ENCODE data around the gene NBEA. TPM values are rescaled to one million over a fixed set of nuclear protein-coding genes. Genes with fewer than 3 reads are reported as not detected.

Gene NBEA
- total RNA-seq, 1 donor from 2014 or later, result 12.0 TPM

DNA sequence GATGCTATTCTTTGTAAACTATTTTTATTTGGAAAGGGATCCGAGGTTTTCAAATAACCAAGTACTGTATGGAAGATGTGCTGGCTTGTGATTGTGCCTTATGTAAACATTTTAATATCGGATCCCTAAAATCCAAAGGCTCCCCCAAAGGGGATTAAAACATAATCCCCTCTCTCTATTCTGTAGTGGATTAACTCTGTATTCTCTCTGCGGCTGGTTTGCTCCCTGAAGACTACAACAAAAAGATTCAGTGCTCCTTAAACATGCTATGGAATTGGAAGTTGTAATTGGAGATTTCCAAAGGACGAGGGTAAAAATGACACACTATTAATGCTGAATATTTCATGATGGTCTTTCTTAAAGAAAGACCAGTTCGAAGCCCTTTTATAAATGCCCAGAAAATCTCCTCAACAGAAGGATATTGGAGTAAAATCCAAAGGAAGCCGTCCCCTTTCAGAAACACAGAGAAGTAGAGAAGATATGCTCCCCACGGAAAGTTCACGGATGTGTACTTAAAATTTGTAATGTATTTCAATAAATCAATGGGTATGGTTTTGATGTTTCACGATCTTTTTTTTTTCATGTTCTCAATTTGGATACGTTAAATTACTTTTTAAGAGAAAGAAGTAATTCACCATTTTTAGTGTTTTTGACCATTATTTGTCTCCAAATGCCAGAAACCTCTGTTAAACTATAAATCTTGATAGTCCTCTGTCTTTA is 527.9 kb downstream of the NBEA start:
- Histone ChIP-seq H3K27ac (peak overlapping the region; percentile 74), H3K4me1 (no peaks in the 10 kb centered on the region), H3K4me3 (peak overlapping the region; percentile 33 to 44), H3K27me3 (no peaks in the 10 kb centered on the region), H3K36me3 (no peaks in the 10 kb centered on the region), H3K9me3 (no peaks in the 10 kb centered on the region)
- no peak for TF ChIP-seq POLR2A (IDR thresholded peaks at IDR 0.05)
- intact Hi-C loops (cut with DNase I), result no loop called here
- DNase-seq (ENCODE audit: extremely low spot score in 2 of 2), result no peak

DNA sequence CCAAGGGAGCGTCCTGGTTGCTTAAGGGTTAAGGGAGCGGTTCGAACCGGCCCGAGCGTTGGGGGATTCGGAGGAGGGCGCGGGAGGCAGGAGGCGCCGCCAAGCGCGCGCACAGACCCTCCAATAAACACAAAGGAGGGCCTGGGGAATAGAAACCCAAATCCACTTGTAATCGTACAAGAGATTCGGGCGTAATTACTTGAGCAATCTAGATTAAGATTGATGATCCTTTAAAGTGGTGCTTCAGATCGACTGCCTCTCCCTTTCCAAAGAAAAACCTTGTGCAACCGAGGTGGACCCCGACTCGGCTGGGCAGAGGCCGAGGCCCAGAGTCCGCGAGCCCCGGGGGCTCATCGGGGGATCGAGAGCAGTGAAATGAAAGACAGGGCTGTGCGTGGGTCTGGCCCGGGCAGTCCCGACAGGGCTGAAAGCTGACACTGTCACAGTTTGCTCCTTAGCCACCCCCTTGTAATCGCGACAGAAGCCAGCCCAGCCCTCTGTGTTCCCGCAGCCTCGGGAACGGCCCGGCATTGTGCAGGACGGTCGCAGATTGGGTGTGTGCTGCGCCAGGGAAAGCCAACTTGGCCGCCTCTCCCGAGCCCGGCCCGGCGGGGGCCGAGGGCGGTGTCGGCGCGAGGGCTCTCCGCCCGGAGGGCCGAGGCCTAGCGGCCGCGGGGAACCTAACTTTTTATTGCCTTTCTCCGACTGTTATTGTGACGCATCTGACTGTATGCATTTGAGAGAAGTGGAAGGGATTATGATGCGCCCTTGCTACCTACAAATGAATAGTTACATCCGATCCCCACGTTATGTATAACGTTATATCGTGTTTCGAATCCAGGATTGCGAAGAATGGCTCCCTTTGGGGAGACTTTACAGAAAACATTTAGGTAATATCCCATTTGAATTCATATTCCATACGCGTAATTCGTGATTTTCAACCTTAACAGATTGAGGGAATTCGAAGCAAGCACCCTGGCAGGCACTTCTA is 528.9 kb downstream of the NBEA start:
- Histone ChIP-seq H3K4me1 (no peaks in the 10 kb centered on the region), H3K27me3 (no peaks in the 10 kb centered on the region), H3K36me3 (no peaks in the 10 kb centered on the region), H3K9me3 (no peaks in the 10 kb centered on the region), H3K27ac (peak overlapping the region; percentile 74), H3K4me3 (peak overlapping the region; percentile 33 to 44)
- intact Hi-C loops (cut with DNase I), result no loop called here
- TF ChIP-seq POLR2AphosphoS5 (IDR thresholded peaks at IDR 0.05; ENCODE audit: insufficient read depth in 1 of 2, low read depth in 1 of 2) (peak in 1 of 2 donors; percentile 56), POLR2A (IDR thresholded peaks at IDR 0.05) (no peak)
- no peak for DNase-seq (ENCODE audit: extremely low spot score in 2 of 2)

GRCh38 chr13:35471706-35472322 is 529.7 kb downstream of the NBEA start:
- no peaks in the 10 kb centered on the region for H3K36me3 ChIP-seq

DNA sequence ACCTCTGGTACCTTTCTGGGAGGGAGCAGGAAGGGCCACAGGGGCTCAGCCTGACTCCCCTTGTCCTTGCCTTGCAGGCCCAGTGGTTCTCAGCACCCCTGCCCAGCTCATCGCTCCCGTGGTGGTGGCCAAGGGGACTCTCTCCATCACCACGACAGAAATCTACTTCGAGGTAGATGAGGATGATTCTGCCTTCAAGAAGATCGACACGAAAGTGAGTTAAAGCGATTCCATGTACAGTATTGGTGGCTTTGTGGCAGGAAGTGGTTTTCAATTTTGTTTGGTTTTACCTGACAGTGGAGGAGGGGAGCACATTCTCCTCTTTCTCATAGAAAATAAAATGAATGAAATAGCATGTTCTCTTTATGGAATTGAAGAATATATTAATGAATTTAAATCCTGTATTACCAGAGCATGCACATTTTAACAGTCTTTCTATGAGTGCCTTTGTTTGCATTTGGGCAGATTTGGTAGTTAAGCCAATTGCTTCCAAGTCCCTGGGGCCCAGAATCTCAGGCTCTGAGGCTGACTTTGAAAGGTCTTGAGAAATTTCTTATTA is 530.3 kb downstream of the NBEA start:
- intact Hi-C loops (cut with DNase I), result no loop called here
- Histone ChIP-seq H3K27ac (no peak overlapping the region), H3K4me3 (no peak overlapping the region), H3K27me3 (no peaks in the 10 kb centered on the region), H3K4me1 (no peaks in the 10 kb centered on the region), H3K36me3 (no peaks in the 10 kb centered on the region), H3K9me3 (no peaks in the 10 kb centered on the region)
- TF ChIP-seq, protein P1, sequence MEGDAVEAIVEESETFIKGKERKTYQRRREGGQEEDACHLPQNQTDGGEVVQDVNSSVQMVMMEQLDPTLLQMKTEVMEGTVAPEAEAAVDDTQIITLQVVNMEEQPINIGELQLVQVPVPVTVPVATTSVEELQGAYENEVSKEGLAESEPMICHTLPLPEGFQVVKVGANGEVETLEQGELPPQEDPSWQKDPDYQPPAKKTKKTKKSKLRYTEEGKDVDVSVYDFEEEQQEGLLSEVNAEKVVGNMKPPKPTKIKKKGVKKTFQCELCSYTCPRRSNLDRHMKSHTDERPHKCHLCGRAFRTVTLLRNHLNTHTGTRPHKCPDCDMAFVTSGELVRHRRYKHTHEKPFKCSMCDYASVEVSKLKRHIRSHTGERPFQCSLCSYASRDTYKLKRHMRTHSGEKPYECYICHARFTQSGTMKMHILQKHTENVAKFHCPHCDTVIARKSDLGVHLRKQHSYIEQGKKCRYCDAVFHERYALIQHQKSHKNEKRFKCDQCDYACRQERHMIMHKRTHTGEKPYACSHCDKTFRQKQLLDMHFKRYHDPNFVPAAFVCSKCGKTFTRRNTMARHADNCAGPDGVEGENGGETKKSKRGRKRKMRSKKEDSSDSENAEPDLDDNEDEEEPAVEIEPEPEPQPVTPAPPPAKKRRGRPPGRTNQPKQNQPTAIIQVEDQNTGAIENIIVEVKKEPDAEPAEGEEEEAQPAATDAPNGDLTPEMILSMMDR (IDR thresholded peaks at IDR 0.05), result no peak
- TF ChIP-seq POLR2AphosphoS5 (IDR thresholded peaks at IDR 0.05; ENCODE audit: insufficient read depth in 1 of 2, low read depth in 1 of 2), result no peak
- no peak for TF ChIP-seq POLR2A (IDR thresholded peaks at IDR 0.05)
- no peak for DNase-seq (ENCODE audit: extremely low spot score in 2 of 2)

More at GRCh38 chr13:35471706-35472322, 529.7 kb downstream of the NBEA start:
- Histone ChIP-seq H3K4me3 (no peak overlapping the region), H3K27me3 (no peaks in the 10 kb centered on the region), H3K27ac (peak overlapping the region; percentile 74), H3K9me3 (no peaks in the 10 kb centered on the region), H3K4me1 (no peaks in the 10 kb centered on the region)
- DNase-seq (ENCODE audit: extremely low spot score in 2 of 2), result no peak
- intact Hi-C loops (cut with DNase I), result no loop called here
- TF ChIP-seq POLR2A (IDR thresholded peaks at IDR 0.05), result no peak
- TF ChIP-seq POLR2AphosphoS5 (IDR thresholded peaks at IDR 0.05; ENCODE audit: insufficient read depth in 1 of 2, low read depth in 1 of 2), result no peak
- TF ChIP-seq, protein P1 (IDR thresholded peaks at IDR 0.05), result no peak

DNA sequence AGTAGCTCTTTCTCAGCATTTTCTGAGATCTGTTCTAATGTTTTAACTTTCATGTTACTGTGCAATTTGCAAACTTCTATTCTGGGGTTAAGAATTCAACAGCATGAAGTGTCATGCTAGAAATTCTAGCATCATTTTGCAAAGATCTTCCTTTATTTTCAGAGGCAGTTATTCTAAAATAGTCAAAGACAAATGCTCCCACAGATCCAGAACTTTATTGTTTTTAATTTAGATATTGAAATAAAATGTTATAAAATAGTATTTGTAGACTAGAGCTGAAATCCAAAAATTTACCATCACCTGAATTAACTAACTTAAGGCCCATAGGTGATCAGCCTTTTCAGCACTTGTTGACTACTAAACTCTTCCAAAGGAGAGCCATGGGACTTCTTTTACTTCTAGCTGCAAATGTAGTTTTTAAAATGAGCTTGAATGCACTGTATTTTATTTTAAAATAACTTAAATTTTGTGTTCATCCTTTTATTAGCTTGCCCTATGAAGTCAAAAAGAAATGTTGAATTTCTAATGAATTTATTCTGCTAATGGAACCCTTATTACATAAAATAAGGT is 531.2 kb downstream of the NBEA start:
- no peak for TF ChIP-seq POLR2A (IDR thresholded peaks at IDR 0.05)
- TF ChIP-seq POLR2AphosphoS5 (IDR thresholded peaks at IDR 0.05; ENCODE audit: insufficient read depth in 1 of 2, low read depth in 1 of 2), result no peak
- TF ChIP-seq, protein P1 (IDR thresholded peaks at IDR 0.05), result no peak
- Histone ChIP-seq H3K9me3 (no peaks in the 10 kb centered on the region), H3K27me3 (no peaks in the 10 kb centered on the region), H3K4me1 (no peaks in the 10 kb centered on the region), H3K4me3 (peak overlapping the region in 1 of 2 donors; percentile 15), H3K36me3 (no peaks in the 10 kb centered on the region), H3K27ac (no peak overlapping the region)
- DNase-seq (ENCODE audit: extremely low spot score in 2 of 2), result no peak
- intact Hi-C loops (cut with DNase I), result no loop called here

Data from vagina (tissue), 2 donors.